Astrocyte (in vitro differentiated cells and primary cell): ENCODE data around the gene HAVCR2.

Source experiments
- EZH2 ChIP-seq: IDR thresholded peaks from 2 replicates; pipeline ENCODE4 v1.6.1; 2012; ENCODE audit warnings: mild to moderate bottlenecking, low read length, inconsistent platforms; ENCODE audit not compliant: insufficient read depth
- TF ChIP-seq, protein P1 (sequence below): IDR thresholded peaks from 2 replicates; pipeline ENCODE4 v1.5.1; 2011; ENCODE audit warnings: low read depth, mild to moderate bottlenecking, inconsistent platforms, low read length, moderate library complexity; ENCODE audit not compliant: insufficient read depth

- TF ChIP-seq, protein P1, sequence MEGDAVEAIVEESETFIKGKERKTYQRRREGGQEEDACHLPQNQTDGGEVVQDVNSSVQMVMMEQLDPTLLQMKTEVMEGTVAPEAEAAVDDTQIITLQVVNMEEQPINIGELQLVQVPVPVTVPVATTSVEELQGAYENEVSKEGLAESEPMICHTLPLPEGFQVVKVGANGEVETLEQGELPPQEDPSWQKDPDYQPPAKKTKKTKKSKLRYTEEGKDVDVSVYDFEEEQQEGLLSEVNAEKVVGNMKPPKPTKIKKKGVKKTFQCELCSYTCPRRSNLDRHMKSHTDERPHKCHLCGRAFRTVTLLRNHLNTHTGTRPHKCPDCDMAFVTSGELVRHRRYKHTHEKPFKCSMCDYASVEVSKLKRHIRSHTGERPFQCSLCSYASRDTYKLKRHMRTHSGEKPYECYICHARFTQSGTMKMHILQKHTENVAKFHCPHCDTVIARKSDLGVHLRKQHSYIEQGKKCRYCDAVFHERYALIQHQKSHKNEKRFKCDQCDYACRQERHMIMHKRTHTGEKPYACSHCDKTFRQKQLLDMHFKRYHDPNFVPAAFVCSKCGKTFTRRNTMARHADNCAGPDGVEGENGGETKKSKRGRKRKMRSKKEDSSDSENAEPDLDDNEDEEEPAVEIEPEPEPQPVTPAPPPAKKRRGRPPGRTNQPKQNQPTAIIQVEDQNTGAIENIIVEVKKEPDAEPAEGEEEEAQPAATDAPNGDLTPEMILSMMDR = no peak
- no peak for TF ChIP-seq EZH2
Measured at GRCh38 chr5:157113002-157113401, 4.2 kb upstream of the HAVCR2 start.
